NT2/D1 (cell line): ENCODE data around the gene AVPR2.

Experiments
- DNase-seq: peaks from one replicate; pipeline ENCODE4 v3.0.0-alpha.2; 2011; ENCODE audit warnings: low read depth, low spot score
- H3K27me3 ChIP-seq: 2 replicates; pipeline ENCODE4 v1.6.0; 2011; ENCODE audit warnings: mild to moderate bottlenecking; ENCODE audit not compliant: insufficient read length, insufficient read depth
- H3K36me3 ChIP-seq: 2 replicates; pipeline ENCODE4 v1.6.1; 2011; ENCODE audit warnings: mild to moderate bottlenecking, low read length, mixed read lengths; ENCODE audit not compliant: insufficient read depth, insufficient read length
- H3K4me1 ChIP-seq: 2 replicates; pipeline ENCODE4 v1.5.1; 2011; ENCODE audit not compliant: insufficient read depth, insufficient read length
- H3K4me3 ChIP-seq: 2 replicates; pipeline ENCODE4 v1.5.1; 2011; ENCODE audit warnings: low read depth; ENCODE audit not compliant: insufficient read length
- H3K9ac ChIP-seq: 2 replicates; pipeline ENCODE4 v1.6.0; 2011; ENCODE audit warnings: low read depth; ENCODE audit not compliant: insufficient read length
- H3K9me3 ChIP-seq: 2 replicates; pipeline ENCODE4 v1.5.1; 2011; ENCODE audit warnings: mild to moderate bottlenecking, low read length; ENCODE audit not compliant: insufficient read depth
- SUZ12 ChIP-seq: IDR thresholded peaks from 2 replicates; pipeline ENCODE4 v1.6.1; 2011; ENCODE audit not compliant: insufficient read length, insufficient read depth; ENCODE audit errors: extremely low read depth
- YY1 ChIP-seq: IDR thresholded peaks from 2 replicates; pipeline ENCODE4 v1.6.1; 2011; ENCODE audit not compliant: insufficient read length, insufficient read depth
- ZNF274 ChIP-seq: IDR thresholded peaks from 2 replicates; pipeline ENCODE4 v1.6.1; 2011; ENCODE audit warnings: mild to moderate bottlenecking, low read depth, low read length

Gene AVPR2

GRCh38 chrX:153935326-153935851 lies 30.9 kb downstream of the AVPR2 start:
- H3K27me3 ChIP-seq = no peaks in the 10 kb centered on the region
- no peak overlapping the region for H3K4me3 ChIP-seq
- peaks cover 22% of the 10 kb centered on the region for H3K36me3 ChIP-seq
- no peaks in the 10 kb centered on the region for H3K9me3 ChIP-seq
- DNase-seq = no peak
- peaks cover 3% of the 10 kb centered on the region for H3K4me1 ChIP-seq
- H3K9ac ChIP-seq = no peak overlapping the region
- TF ChIP-seq ZNF274 (no peak), SUZ12 (no peak)

DNA sequence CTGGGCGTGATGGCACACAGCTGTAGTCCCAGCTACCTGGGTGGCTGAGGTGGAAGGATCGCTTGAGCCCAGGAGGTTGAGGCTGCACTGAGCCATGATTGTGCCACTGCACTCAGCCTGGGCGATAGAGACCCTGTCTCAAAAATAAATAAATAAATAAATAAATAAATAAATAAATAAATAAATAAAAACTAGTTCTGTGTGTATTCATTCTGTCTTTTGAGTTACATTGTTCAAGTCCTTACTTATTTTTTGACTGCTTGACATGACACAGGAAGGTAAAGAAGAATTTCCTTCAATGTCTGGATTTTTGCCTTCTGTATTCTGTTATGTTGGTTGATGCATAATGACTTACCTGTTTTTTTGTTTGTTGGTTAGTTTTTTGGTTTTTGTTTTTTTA lies 32.6 kb downstream of the AVPR2 start:
- H3K9me3 ChIP-seq = no peaks in the 10 kb centered on the region
- H3K4me1 ChIP-seq = peaks cover 3% of the 10 kb centered on the region
- TF ChIP-seq YY1 (no peak), SUZ12 (no peak), ZNF274 (no peak)

GRCh38 chrX:153938226-153938786 lies 33.8 kb downstream of the AVPR2 start:
- Histone ChIP-seq H3K9me3 (no peaks in the 10 kb centered on the region), H3K4me3 (no peak overlapping the region), H3K27me3 (no peaks in the 10 kb centered on the region), H3K4me1 (peaks cover 3% of the 10 kb centered on the region), H3K36me3 (no peaks in the 10 kb centered on the region), H3K9ac (no peak overlapping the region)
- no peak for DNase-seq
- TF ChIP-seq YY1 (no peak), SUZ12 (no peak), ZNF274 (no peak)

More for the DNA sequence above, 32.6 kb downstream of the AVPR2 start:
- no peak for DNase-seq
- Histone ChIP-seq H3K9ac (no peak overlapping the region), H3K36me3 (peaks cover 7% of the 10 kb centered on the region), H3K4me3 (no peak overlapping the region), H3K27me3 (no peaks in the 10 kb centered on the region)

DNA sequence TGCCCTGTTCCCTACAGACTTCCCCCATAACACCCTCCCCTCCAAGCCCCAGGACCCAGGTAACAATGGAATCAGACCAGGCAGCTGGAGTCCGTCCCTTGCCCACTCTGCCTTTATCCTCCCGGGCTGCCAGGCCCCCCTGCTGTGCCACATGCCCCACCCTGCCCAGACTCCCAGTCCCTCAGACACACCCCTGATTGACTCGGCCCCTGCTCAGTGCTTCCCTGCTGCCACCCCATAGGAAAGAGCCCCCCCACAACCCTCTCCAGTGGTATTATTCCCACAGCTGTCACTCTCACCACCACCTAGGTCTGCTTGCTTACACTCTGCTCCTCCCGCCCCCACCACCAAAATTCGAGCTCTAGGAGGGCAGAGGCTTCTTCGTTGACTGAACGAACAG lies 35.1 kb downstream of the AVPR2 start:
- H3K36me3 ChIP-seq = no peaks in the 10 kb centered on the region
- peaks cover 6% of the 10 kb centered on the region for H3K4me1 ChIP-seq
- DNase-seq = no peak
- TF ChIP-seq SUZ12 (no peak), ZNF274 (no peak), YY1 (no peak)
- no peak overlapping the region for H3K4me3 ChIP-seq
- H3K27me3 ChIP-seq = no peaks in the 10 kb centered on the region
- no peak overlapping the region for H3K9ac ChIP-seq
- H3K9me3 ChIP-seq = no peaks in the 10 kb centered on the region

- no peaks in the 10 kb centered on the region for H3K27me3 ChIP-seq
- peaks cover 4% of the 10 kb centered on the region for H3K36me3 ChIP-seq
- TF ChIP-seq YY1 = no peak
- TF ChIP-seq ZNF274 = no peak
- no peak for TF ChIP-seq SUZ12
- no peaks in the 10 kb centered on the region for H3K9me3 ChIP-seq
- peak overlapping the region; percentile 32 for H3K9ac ChIP-seq
- no peak overlapping the region for H3K4me3 ChIP-seq
- peaks cover 6% of the 10 kb centered on the region for H3K4me1 ChIP-seq
- DNase-seq = no peak
Measured at GRCh38 chrX:153941336-153942252, 37.1 kb downstream of the AVPR2 start.

GRCh38 chrX:153944140-153944799 lies 39.8 kb downstream of the AVPR2 start, which contains the start of gene RENBP:
TSS of gene RENBP (minus strand) at chrX:153944643. CDS start at chrX:153944610, 33 bp downstream.
- no peak within 1 kb of the TSS for H3K4me3 ChIP-seq
- no peaks in the 10 kb centered on the region for H3K9me3 ChIP-seq
- H3K4me1 ChIP-seq = peaks cover 10% of the 10 kb centered on the region
- H3K9ac ChIP-seq = peak within 1 kb of the TSS; percentile 32
- no peaks in the 10 kb centered on the region for H3K27me3 ChIP-seq
- H3K36me3 ChIP-seq = peaks cover 16% of the 10 kb centered on the region
- TF ChIP-seq ZNF274 = no peak
- TF ChIP-seq SUZ12 = no peak
- TF ChIP-seq YY1 = no peak
- no peak for DNase-seq

DNA sequence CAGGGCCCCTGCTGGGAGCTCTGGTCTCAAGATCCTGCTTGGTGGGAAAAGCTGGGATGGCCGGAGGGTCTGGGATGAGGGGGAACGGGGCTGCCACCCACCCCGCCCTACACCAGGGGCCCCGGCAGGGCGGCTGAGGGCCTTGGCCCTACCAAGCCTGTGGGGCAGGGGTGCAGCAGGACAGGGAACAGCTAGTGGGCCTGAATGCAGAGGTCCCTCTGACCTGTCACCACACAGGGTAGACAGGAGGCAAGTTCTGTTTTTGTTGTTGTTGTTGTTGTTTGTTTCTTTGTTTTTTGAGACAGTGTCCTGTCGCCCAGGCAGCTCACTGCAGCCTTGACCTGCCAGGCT lies 40.3 kb downstream of the AVPR2 start:
- no peaks in the 10 kb centered on the region for H3K27me3 ChIP-seq
- TF ChIP-seq YY1 (no peak), SUZ12 (no peak), ZNF274 (no peak)
- no peak for DNase-seq
- no peak overlapping the region for H3K9ac ChIP-seq
- H3K9me3 ChIP-seq = no peaks in the 10 kb centered on the region
- no peak overlapping the region for H3K4me3 ChIP-seq
- peaks cover 21% of the 10 kb centered on the region for H3K36me3 ChIP-seq
- H3K4me1 ChIP-seq = peaks cover 10% of the 10 kb centered on the region
